Lower leg skin (tissue), 3 donors: Measurements from ENCODE around the gene VPS26C.

Source experiments
- POLR2A ChIP-seq, 2 donors: fragments of 450-650 bp; IDR thresholded peaks; one replicate each; pipeline ENCODE4 v1.6.1; 2016 to 2017; ENCODE audit warnings: antibody characterized with exemption in 2 of 2, mild to moderate bottlenecking in 1 of 2, moderate library complexity in 1 of 2
- TF ChIP-seq, protein P1 (sequence below), 3 donors: fragments of 450-650 bp; IDR thresholded peaks; one replicate each; pipeline ENCODE4 v1.5.1; 2016; ENCODE audit warnings: antibody characterized with exemption in 3 of 3, mild to moderate bottlenecking in 3 of 3, moderate library complexity in 2 of 3

DNA sequence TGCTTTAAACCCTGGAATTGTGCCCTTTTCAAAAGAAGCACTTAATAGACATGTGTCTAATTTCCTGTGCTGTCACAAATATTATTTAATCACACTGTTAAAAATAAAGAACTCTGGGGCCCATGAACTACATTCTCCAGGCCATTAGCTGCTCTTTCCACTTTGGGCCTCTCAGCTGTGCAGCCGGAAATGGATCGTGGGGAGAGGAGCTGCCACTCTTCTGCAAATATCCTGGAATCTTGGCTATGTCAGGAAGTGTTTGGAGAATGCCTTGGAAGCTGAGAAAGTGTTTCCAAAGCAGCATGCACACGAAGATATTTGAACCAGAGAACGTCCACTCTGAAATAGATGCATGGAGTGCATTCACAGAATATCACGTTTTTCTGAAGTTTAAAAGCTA, 27.5 kb upstream of the VPS26C start:
- TF ChIP-seq, protein P1, sequence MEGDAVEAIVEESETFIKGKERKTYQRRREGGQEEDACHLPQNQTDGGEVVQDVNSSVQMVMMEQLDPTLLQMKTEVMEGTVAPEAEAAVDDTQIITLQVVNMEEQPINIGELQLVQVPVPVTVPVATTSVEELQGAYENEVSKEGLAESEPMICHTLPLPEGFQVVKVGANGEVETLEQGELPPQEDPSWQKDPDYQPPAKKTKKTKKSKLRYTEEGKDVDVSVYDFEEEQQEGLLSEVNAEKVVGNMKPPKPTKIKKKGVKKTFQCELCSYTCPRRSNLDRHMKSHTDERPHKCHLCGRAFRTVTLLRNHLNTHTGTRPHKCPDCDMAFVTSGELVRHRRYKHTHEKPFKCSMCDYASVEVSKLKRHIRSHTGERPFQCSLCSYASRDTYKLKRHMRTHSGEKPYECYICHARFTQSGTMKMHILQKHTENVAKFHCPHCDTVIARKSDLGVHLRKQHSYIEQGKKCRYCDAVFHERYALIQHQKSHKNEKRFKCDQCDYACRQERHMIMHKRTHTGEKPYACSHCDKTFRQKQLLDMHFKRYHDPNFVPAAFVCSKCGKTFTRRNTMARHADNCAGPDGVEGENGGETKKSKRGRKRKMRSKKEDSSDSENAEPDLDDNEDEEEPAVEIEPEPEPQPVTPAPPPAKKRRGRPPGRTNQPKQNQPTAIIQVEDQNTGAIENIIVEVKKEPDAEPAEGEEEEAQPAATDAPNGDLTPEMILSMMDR (IDR thresholded peaks at IDR 0.05), result no peak
- no peak for TF ChIP-seq POLR2A (IDR thresholded peaks at IDR 0.05)
